Esophagus muscularis mucosa (tissue), 4 donors: Measurements from ENCODE around the gene CORO6. TPM values are rescaled to one million over a fixed set of nuclear protein-coding genes. Genes with fewer than 3 reads are reported as not detected.
"Not testable (repeated sequence)": the region's sequence is repeated elsewhere in the genome, so short reads cannot be mapped to it uniquely, and the experiment has no call there.

Source experiments
- DNase-seq: peaks from one replicate; pipeline ENCODE4 v3.0.0-alpha.2; 2017; ENCODE audit errors: extremely low spot score
- H3K27ac ChIP-seq, 4 donors: fragments of 200-600 bp; sonication (generic); replicated peaks in 1 of 4; 1 replicate in 3 of 4; 2 replicates in 1 of 4; pipeline ENCODE4 v1.5.1; 2016 to 2019; ENCODE audit warnings: mild to moderate bottlenecking in 1 of 4
- H3K27me3 ChIP-seq, 4 donors: fragments of 200-600 bp; sonication (generic); one replicate each; pipeline versions ENCODE4 v1.5.1 to v1.6.0; 2016 to 2019
- H3K36me3 ChIP-seq, 4 donors: fragments of 200-600 bp; sonication (generic); one replicate each; pipeline ENCODE4 v1.5.1; 2016 to 2019
- H3K4me1 ChIP-seq, 4 donors: fragments of 200-600 bp; sonication (generic); one replicate each; pipeline ENCODE4 v1.5.1; 2016 to 2019
- H3K4me3 ChIP-seq, 4 donors: fragments of 200-600 bp; sonication (generic); 1 replicate in 2 of 4; 2 replicates in 2 of 4; pipeline ENCODE4 v1.5.1; 2016 to 2019; ENCODE audit warnings: mild to moderate bottlenecking in 4 of 4, moderate library complexity in 1 of 4
- H3K9me3 ChIP-seq, 4 donors: fragments of 200-600 bp; sonication (generic); 1 replicate in 3 of 4; 2 replicates in 1 of 4; pipeline ENCODE4 v1.5.1; 2016 to 2019
- CTCF ChIP-seq, 3 experiments: fragments of 200-600 bp in 2 of 3; fragments of 450-650 bp in 1 of 3; sonication (generic) in 2 of 3; IDR thresholded peaks; one replicate each; pipeline ENCODE4 v1.5.1; 2017 to 2019; ENCODE audit warnings: antibody characterized with exemption in 3 of 3, mild to moderate bottlenecking in 2 of 3, moderate library complexity in 1 of 3
- EP300 ChIP-seq: sonication (generic); formaldehyde crosslinking; IDR thresholded peaks from one replicate; pipeline ENCODE4 v1.6.1; 2017; ENCODE audit warnings: antibody characterized with exemption
- POLR2A ChIP-seq: fragments of 450-650 bp; IDR thresholded peaks from one replicate; pipeline ENCODE4 v1.6.1; 2017; ENCODE audit warnings: antibody characterized with exemption, moderate library complexity, mild to moderate bottlenecking, low read depth
- POLR2AphosphoS5 ChIP-seq, 2 donors: sonication (generic); formaldehyde crosslinking; IDR thresholded peaks; one replicate each; pipeline ENCODE4 v1.6.1; 2017; ENCODE audit warnings: antibody characterized with exemption in 2 of 2
- WGBS: methylation state at CpG from one replicate; pipeline ENCODE4 v1.1.5; 2018; 5-methylcytosine and 5-hydroxymethylcytosine counted together
- intact Hi-C: fragments of 100-400 bp; cut with DNase I; formaldehyde crosslinking; loops from one replicate; pipeline ENCODE4 v1.15.1; 2023
- total RNA-seq, 4 donors: library from RNA; depleted of rRNA; stranded (reverse); fragments of >200 nt; gene quantifications; one replicate each; pipeline versions ENCODE4 v1.1.0 to v1.2.1, GENCODE V29; 2016

The CORO6 gene
- total RNA-seq, 4 donors from 2014 or later, result 43.7 to 67.7 (median 46.9) TPM

GRCh38 chr17:29655323-29655722 lies 32.6 kb upstream of the CORO6 start:
- TF ChIP-seq EP300, result no peak
- TF ChIP-seq CTCF (IDR thresholded peaks at IDR 0.05), result no peak
- no peak for TF ChIP-seq POLR2A
- TF ChIP-seq POLR2AphosphoS5 (IDR thresholded peaks at IDR 0.05), result no peak
- Histone ChIP-seq H3K27ac (no peak overlapping the region), H3K9me3 (no peaks in the 10 kb centered on the region), H3K36me3 (peaks cover 0 to 33% (median 19%) of the 10 kb centered on the region in 4 donors), H3K4me1 (peaks cover 0 to 14% (median 10%) of the 10 kb centered on the region in 4 donors), H3K27me3 (no peaks in the 10 kb centered on the region), H3K4me3 (no peak overlapping the region)
- 94% methylated on average over 6 of the region's 6 CpGs for WGBS
- DNase-seq, result no peak
- intact Hi-C loops, result no loop called here

GRCh38 chr17:29653995-29654714 lies 31.4 kb upstream of the CORO6 start:
- intact Hi-C loops, result no loop called here
- Histone ChIP-seq H3K4me1 (peaks cover 0 to 14% (median 10%) of the 10 kb centered on the region in 4 donors), H3K27ac (peak overlapping the region in 1 of 4 donors; percentile 23), H3K27me3 (no peaks in the 10 kb centered on the region), H3K9me3 (no peaks in the 10 kb centered on the region), H3K36me3 (peaks cover 0 to 32% (median 20%) of the 10 kb centered on the region in 4 donors), H3K4me3 (no peak overlapping the region)
- TF ChIP-seq CTCF (IDR thresholded peaks at IDR 0.05) (no peak), POLR2A (no peak), EP300 (no peak), POLR2AphosphoS5 (IDR thresholded peaks at IDR 0.05) (no peak)
- DNase-seq, result no peak
- WGBS, result 68% methylated on average over 1 of the region's 1 CpG

GRCh38 chr17:29652976-29653375 lies 30.3 kb upstream of the CORO6 start:
- no peak overlapping the region for H3K27ac ChIP-seq
- intact Hi-C loops, result no loop called here
- no peak overlapping the region for H3K4me3 ChIP-seq
- TF ChIP-seq EP300, result no peak
- TF ChIP-seq POLR2A, result no peak
- no peak for DNase-seq
- peaks cover 0 to 41% (median 23%) of the 10 kb centered on the region in 4 donors for H3K36me3 ChIP-seq
- no peaks in the 10 kb centered on the region for H3K9me3 ChIP-seq
- H3K27me3 ChIP-seq, result no peaks in the 10 kb centered on the region
- peaks cover 0 to 14% (median 10%) of the 10 kb centered on the region in 4 donors for H3K4me1 ChIP-seq

GRCh38 chr17:29651913-29652312 lies 29.2 kb upstream of the CORO6 start:
- H3K27ac ChIP-seq, DNase-seq, H3K9me3 ChIP-seq, H3K4me3 ChIP-seq, intact Hi-C loops, H3K27me3 ChIP-seq: not testable (repeated sequence)
- Histone ChIP-seq H3K36me3 (peaks cover 0 to 45% (median 25%) of the 10 kb centered on the region in 4 donors), H3K4me1 (peaks cover 0 to 14% (median 11%) of the 10 kb centered on the region in 4 donors)
- WGBS, result 98% methylated on average over 7 of the region's 7 CpGs

- Histone ChIP-seq H3K9me3 (no peaks in the 10 kb centered on the region), H3K4me3 (no peak overlapping the region), H3K27me3 (no peaks in the 10 kb centered on the region), H3K4me1 (peaks cover 13 to 27% (median 26%) of the 10 kb centered on the region in 4 donors), H3K27ac (peak overlapping the region in 1 of 4 donors; percentile 15), H3K36me3 (peaks cover 0 to 36% (median 20%) of the 10 kb centered on the region in 4 donors)
- no peak for TF ChIP-seq POLR2AphosphoS5 (IDR thresholded peaks at IDR 0.05)
- TF ChIP-seq EP300, result no peak
- TF ChIP-seq CTCF (IDR thresholded peaks at IDR 0.05), result no peak
- TF ChIP-seq POLR2A, result no peak
- DNase-seq, result no peak
- intact Hi-C loops, result no loop called here
- WGBS, result 86% methylated on average over 4 of the region's 4 CpGs
These were observed 27.7 kb upstream of the CORO6 start for GRCh38 chr17:29650396-29650795.

- peaks cover 23 to 34% (median 32%) of the 10 kb centered on the region in 4 donors for H3K4me1 ChIP-seq
- H3K36me3 ChIP-seq, result peaks cover 0 to 27% (median 15%) of the 10 kb centered on the region in 4 donors
- no peaks in the 10 kb centered on the region for H3K27me3 ChIP-seq
- TF ChIP-seq POLR2AphosphoS5 (IDR thresholded peaks at IDR 0.05), result no peak
- no peak for TF ChIP-seq POLR2A
- no peak for TF ChIP-seq EP300
- TF ChIP-seq CTCF (IDR thresholded peaks at IDR 0.05), result no peak
- DNase-seq, result no peak
- WGBS, result 97% methylated on average over 5 of the region's 5 CpGs
- H3K27ac ChIP-seq, result no peak overlapping the region
- no peaks in the 10 kb centered on the region for H3K9me3 ChIP-seq
- no peak overlapping the region for H3K4me3 ChIP-seq
- intact Hi-C loops, result no loop called here
These were observed 26.6 kb upstream of the CORO6 start for GRCh38 chr17:29649359-29649758.
